ENCODE measurements around the gene TXNDC12. TPM values are rescaled to one million over a fixed set of nuclear protein-coding genes. Genes with fewer than 3 reads are reported as not detected.
"Not testable (repeated sequence)": the region's sequence is repeated elsewhere in the genome, so short reads cannot be mapped to it uniquely, and the experiment has no call there.

The TXNDC12 gene
- total RNA-seq: 10 to 100 TPM; 22.5 to 37.0 (median 30.0) TPM

DNA sequence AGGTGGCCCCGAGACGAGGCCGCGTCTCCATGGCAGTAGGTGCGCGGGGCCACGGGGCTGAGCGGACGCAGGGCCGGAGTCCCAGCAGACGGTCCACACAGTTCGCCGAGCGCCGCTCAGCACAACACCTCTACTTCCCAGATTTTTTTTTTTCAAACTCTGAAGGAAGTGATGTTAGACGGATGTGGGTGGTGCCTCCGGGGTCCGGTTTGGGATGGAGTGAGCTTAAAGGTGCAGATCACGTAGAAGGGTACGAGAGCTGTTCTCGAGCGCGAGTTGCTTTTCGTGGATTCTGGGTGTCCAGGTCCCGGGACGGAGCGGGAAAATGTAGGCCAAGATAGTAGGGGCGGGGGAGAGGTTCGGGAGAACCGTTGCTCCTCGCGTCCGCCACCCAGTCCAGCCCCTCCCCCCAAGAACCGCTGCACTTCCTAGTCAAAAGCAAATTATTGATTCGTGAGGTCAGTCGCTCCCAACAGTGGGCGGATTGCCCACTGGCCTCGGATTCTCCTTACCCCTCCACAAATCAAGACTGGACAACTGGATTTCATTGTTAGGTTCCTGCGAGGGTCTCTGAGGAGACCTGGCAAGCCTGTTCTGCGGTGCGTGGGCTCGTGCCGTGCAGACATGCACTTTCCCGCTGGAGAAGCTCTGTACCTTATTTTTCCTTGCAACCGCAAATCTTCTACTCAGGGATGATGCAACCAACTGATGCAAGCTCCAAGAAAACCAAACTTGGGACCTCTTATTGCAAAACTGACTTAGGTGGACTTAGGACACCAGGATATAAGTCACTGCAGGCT is at the start of gene TXNDC12:
TSS of gene TXNDC12 (minus strand) at position 126 of the 800 bp plus-strand sequence. CDS start at position 31, 95 bp downstream.
- WGBS, 2 donors: 0 to 1% methylated on average over 45 of the region's 45 CpGs
- DNase-seq (ENCODE audit: low spot score in 2 of 2): peak; percentile 85 to 96
- H3K4me3 ChIP-seq (ENCODE audit: low read depth, poor library complexity, severe bottlenecking): peak within 1 kb of the TSS; percentile 81
- TF ChIP-seq POLR2A (IDR thresholded peaks at IDR 0.05): no peak
- intact Hi-C loops (cut with DNase I; ENCODE audit: low total_unique reads): no loop called here

DNA sequence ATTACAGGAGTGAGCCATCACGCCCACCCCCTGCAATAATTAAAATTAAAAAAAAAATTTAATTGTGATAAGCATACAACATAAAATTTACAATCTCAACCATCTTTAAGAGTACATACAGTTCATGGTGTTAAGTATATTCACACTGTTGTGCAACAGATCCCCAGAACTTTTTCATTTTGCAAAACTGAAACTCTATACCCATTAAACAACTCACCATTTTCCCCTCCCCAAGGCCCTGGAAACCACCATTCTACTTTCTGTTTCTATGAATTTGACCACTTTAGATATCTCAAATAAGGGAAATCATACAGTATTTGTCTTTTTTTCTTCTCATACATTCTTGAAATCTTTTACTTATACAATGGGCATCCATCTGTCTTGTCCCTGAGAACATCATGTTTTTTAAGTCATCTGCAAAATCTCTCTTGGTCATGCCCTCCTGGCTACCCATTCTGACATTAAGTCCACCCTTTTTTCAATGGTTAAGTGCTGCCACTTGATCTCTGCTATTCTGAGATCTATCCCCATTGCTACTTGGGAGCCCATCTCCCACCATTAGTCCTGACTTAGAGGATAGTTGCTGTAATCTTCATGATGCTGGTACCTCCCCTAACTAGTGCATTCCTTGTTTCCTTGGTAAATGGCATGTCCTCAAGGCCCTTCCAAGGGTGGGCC is 47.5 kb upstream of the TXNDC12 start:
- DNase-seq (ENCODE audit: low spot score in 2 of 2): no peak
- intact Hi-C loops (cut with DNase I; ENCODE audit: low total_unique reads): no loop called here
- 88 to 97% methylated on average over 1 of the region's 1 CpG for WGBS, 2 donors
- no peak overlapping the region for H3K4me3 ChIP-seq (ENCODE audit: low read depth, poor library complexity, severe bottlenecking)
- no peak for TF ChIP-seq CTCF (IDR thresholded peaks at IDR 0.05)
- TF ChIP-seq POLR2A (IDR thresholded peaks at IDR 0.05): no peak

DNA sequence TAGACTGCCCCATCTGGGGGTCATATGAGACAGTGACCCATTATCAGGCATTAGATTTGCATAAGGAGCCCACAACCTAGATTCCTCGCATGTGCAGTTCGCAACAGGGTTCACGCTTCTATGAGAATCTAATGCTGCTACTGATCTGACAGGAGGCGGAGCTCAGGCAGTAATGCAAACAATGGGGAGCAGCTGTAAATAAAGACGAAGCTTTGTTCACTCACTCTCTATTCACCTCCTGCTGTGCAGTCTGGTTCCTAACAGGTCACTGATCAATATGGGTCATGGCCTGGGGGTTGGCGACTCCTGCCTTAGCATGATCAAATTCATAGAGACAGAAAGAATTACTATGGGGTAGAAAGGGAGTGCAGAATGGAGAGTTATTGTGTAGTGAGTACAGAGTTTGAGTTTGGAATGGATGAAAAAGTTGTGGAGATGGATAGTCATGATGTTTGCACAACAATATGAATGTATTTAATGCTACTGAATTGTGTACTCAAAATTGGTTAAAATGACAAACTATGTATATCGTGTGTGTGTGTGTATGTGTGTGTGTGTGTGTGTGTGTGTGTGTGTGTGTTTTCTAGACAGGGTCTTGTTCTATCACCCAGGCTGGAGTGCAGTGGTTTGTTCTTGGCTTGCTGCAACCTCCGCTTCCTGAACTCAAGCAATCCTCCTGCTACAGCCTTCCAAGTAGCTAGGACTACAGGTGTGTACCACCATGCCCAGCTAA is 43.3 kb upstream of the TXNDC12 start:
- H3K4me3 ChIP-seq (ENCODE audit: low read depth, poor library complexity, severe bottlenecking): no peak overlapping the region
- WGBS, 2 donors: 52 to 58% methylated on average over 8 of the region's 8 CpGs
- no peak for DNase-seq (ENCODE audit: low spot score in 2 of 2)
- intact Hi-C loops (cut with DNase I; ENCODE audit: low total_unique reads): no loop called here
- TF ChIP-seq POLR2A (IDR thresholded peaks at IDR 0.05): no peak
- no peak for TF ChIP-seq CTCF (IDR thresholded peaks at IDR 0.05)

DNA sequence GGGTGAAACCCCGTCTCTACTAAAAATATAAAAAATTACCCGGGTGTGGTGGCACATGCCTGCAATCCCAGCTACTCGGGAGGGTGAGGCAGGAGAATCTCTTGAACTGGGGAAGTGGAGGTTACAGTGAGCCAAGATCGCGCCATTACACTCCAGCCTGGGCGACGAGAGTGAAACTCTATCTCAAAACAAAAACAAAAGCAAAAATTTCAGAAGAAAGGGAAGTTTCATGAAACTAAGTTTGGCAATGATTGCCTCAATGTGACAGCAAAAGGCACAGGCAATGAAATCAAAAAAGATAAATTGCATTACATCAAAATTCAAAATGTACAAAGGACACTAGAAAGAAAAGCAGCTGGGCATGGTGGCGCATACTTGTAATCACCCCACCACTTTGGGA is 41.2 kb upstream of the TXNDC12 start:
- no peak for DNase-seq (ENCODE audit: low spot score in 2 of 2)
- H3K4me3 ChIP-seq (ENCODE audit: low read depth, poor library complexity, severe bottlenecking): no peak overlapping the region
- 71 to 75% methylated on average over 8 of the region's 8 CpGs for WGBS, 2 donors
- no peak for TF ChIP-seq CTCF (IDR thresholded peaks at IDR 0.05)
- no peak for TF ChIP-seq POLR2A (IDR thresholded peaks at IDR 0.05)
- intact Hi-C loops (cut with DNase I; ENCODE audit: low total_unique reads): no loop called here

GRCh38 chr1:52094300-52094699 is 39.3 kb upstream of the TXNDC12 start:
- intact Hi-C loops (cut with DNase I; ENCODE audit: low total_unique reads); H3K4me3 ChIP-seq (ENCODE audit: low read depth, poor library complexity, severe bottlenecking); DNase-seq (ENCODE audit: low spot score in 2 of 2): not testable (repeated sequence)
- 86 to 88% methylated on average over 7 of the region's 7 CpGs for WGBS, 2 donors

DNA sequence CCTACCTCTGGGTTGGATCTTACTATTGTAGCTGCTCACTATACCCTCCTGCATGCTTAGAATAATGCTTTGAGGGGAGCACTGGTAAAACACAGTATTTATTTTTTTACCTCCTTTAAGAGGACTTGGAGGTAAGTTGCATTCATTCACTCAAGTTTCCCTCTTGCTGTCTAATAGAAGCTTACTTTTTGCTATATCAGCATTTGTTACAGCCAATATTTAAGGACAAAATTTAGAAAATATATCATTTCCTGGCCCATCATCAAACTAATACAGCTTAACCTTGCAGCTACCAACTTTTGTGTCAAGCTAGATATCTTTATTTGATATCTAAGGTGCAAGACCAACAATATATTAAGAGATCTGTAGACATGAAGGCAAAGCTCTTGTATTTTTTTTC is 32.9 kb upstream of the TXNDC12 start:
- H3K4me3 ChIP-seq (ENCODE audit: low read depth, poor library complexity, severe bottlenecking); intact Hi-C loops (cut with DNase I; ENCODE audit: low total_unique reads): not testable (repeated sequence)

DNA sequence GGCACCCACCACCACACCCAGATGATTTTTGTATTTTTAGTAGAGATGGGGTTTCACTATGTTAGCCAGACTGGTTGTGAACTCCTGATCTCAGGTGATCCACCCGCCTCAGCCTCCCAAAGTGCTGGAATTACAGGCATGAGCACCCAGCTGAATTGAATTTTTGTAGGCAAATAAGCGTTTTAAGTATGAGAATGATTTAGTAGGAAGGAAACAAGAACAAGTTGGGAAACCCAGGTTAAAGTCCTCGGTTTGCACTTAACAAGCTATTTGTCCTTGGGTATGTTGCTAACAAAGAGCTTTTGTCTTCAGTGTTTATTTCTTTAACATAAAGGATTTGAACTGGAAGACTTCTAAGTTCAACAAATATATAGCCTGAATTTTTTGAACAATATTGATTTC is 25.0 kb upstream of the TXNDC12 start:
- no peak for DNase-seq (ENCODE audit: low spot score in 2 of 2)
- no peak overlapping the region for H3K4me3 ChIP-seq (ENCODE audit: low read depth, poor library complexity, severe bottlenecking)
- intact Hi-C loops (cut with DNase I; ENCODE audit: low total_unique reads): no loop called here
- 77 to 86% methylated on average over 3 of the region's 3 CpGs for WGBS, 2 donors
- TF ChIP-seq CTCF (IDR thresholded peaks at IDR 0.05) (no peak), POLR2A (IDR thresholded peaks at IDR 0.05) (no peak)

More for the DNA sequence above, 32.9 kb upstream of the TXNDC12 start:
- DNase-seq (ENCODE audit: low spot score in 2 of 2): not testable (repeated sequence)

DNA sequence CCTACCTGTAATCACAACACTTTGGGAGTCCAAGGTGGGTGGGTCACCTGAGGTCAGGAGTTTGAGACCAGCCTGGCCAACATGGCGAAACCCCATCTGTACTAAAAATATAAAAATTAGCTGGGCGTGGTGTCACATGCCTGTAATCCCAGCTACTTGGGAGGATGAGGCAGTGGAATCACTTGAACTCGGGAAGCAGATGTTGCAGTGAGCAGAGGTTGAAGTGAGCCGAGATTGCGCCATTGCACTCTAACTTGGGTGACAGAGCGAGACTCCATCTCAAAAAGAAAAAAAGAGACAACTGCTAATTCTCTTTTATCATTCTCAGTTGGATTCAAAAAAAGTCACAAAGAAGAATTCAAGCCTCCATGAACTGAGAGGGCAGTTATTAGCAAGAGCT is 22.3 kb upstream of the TXNDC12 start:
- intact Hi-C loops (cut with DNase I; ENCODE audit: low total_unique reads); DNase-seq (ENCODE audit: low spot score in 2 of 2); H3K4me3 ChIP-seq (ENCODE audit: low read depth, poor library complexity, severe bottlenecking): not testable (repeated sequence)
- WGBS, 2 donors: 89 to 90% methylated on average over 6 of the region's 6 CpGs

Data from lower leg skin (tissue), 4 donors.